GM21528 (cell line): ENCODE data around the gene LAMB4.
"Not testable (repeated sequence)": the region's sequence is repeated elsewhere in the genome, so short reads cannot be mapped to it uniquely, and the experiment has no call there.

Source experiments
- ATAC-seq: cut with Tn5 transposase; IDR thresholded peaks from one replicate; pipeline ENCODE4 v1.9.1; 2021; ENCODE audit warnings: mild to moderate bottlenecking, moderate library complexity; ENCODE audit not compliant: unreplicated experiment, low FRiP score

The LAMB4 gene

GRCh38 chr7:108055611-108056021 is 74.5 kb downstream of the LAMB4 start:
- no peak for ATAC-seq

- no peak for ATAC-seq
Measured at GRCh38 chr7:108054537-108054936, 75.6 kb downstream of the LAMB4 start.

GRCh38 chr7:108053250-108053649 is 76.9 kb downstream of the LAMB4 start:
- no peak for ATAC-seq

GRCh38 chr7:108051454-108051853 is 78.7 kb downstream of the LAMB4 start:
- ATAC-seq, result no peak

GRCh38 chr7:108049962-108050361 is 80.2 kb downstream of the LAMB4 start:
- no peak for ATAC-seq

GRCh38 chr7:108048422-108048821 is 81.7 kb downstream of the LAMB4 start:
- ATAC-seq, result no peak

GRCh38 chr7:108046952-108047506 is 83.1 kb downstream of the LAMB4 start:
- no peak for ATAC-seq

GRCh38 chr7:108045669-108046068 is 84.5 kb downstream of the LAMB4 start:
- no peak for ATAC-seq

- ATAC-seq, result no peak
Measured at GRCh38 chr7:108045154-108045553, 85.0 kb downstream of the LAMB4 start.

GRCh38 chr7:108044345-108044744 is 85.8 kb downstream of the LAMB4 start:
- no peak for ATAC-seq

- no peak for ATAC-seq
Measured at GRCh38 chr7:108038986-108039385, 91.2 kb downstream of the LAMB4 start.

GRCh38 chr7:108037741-108038140 is 92.4 kb downstream of the LAMB4 start:
- ATAC-seq, result no peak

GRCh38 chr7:108037140-108037539 is 93.0 kb downstream of the LAMB4 start:
- ATAC-seq, result no peak

- ATAC-seq, result no peak
Measured at GRCh38 chr7:108034586-108034985, 95.6 kb downstream of the LAMB4 start.

- ATAC-seq, result no peak
Measured at GRCh38 chr7:108033776-108034497, 96.2 kb downstream of the LAMB4 start.

GRCh38 chr7:108033309-108033708 is 96.9 kb downstream of the LAMB4 start:
- ATAC-seq, result not testable (repeated sequence)

GRCh38 chr7:108030516-108030915 is 99.6 kb downstream of the LAMB4 start:
- ATAC-seq, result no peak

GRCh38 chr7:108029034-108029433 is 101.1 kb downstream of the LAMB4 start:
- ATAC-seq, result no peak

GRCh38 chr7:108028111-108028510 is 102.0 kb downstream of the LAMB4 start:
- ATAC-seq, result no peak

GRCh38 chr7:108027239-108027638 is 102.9 kb downstream of the LAMB4 start:
- no peak for ATAC-seq

GRCh38 chr7:108026647-108027046 is 103.5 kb downstream of the LAMB4 start:
- ATAC-seq, result no peak

- ATAC-seq, result no peak
Measured at GRCh38 chr7:108026116-108026515, 104.0 kb downstream of the LAMB4 start.
